Fibroblast of mammary gland (primary cell): ENCODE results near the gene CASKIN1.
"Not testable (repeated sequence)": the region's sequence is repeated elsewhere in the genome, so short reads cannot be mapped to it uniquely, and the experiment has no call there.

ENCODE experiments used
- DNase-seq: peaks from one replicate; pipeline ENCODE4 v3.0.0-alpha.2; 2010; ENCODE audit warnings: low read depth
- H3K4me3 ChIP-seq: 2 replicates; pipeline ENCODE4 v1.5.1; 2011; ENCODE audit warnings: low read depth, mild to moderate bottlenecking, low read length, moderate library complexity; ENCODE audit not compliant: control insufficient read depth
- CTCF ChIP-seq: conservative IDR thresholded peaks from 2 replicates; pipeline ENCODE4 v1.5.1; 2011; ENCODE audit warnings: low read depth, low read length, inconsistent platforms; ENCODE audit not compliant: control insufficient read depth, insufficient read depth

The CASKIN1 gene

GRCh38 chr16:2205104-2205966 is 8.9 kb upstream of the CASKIN1 start, which contains the start of gene MLST8:
TSS of gene MLST8 (plus strand) at chr16:2205454. CDS start at chr16:2206086, 632 bp downstream.
- H3K4me3 ChIP-seq = peak within 1 kb of the TSS; percentile 84
- DNase-seq = peak; percentile 81
- no peak for TF ChIP-seq CTCF

DNA sequence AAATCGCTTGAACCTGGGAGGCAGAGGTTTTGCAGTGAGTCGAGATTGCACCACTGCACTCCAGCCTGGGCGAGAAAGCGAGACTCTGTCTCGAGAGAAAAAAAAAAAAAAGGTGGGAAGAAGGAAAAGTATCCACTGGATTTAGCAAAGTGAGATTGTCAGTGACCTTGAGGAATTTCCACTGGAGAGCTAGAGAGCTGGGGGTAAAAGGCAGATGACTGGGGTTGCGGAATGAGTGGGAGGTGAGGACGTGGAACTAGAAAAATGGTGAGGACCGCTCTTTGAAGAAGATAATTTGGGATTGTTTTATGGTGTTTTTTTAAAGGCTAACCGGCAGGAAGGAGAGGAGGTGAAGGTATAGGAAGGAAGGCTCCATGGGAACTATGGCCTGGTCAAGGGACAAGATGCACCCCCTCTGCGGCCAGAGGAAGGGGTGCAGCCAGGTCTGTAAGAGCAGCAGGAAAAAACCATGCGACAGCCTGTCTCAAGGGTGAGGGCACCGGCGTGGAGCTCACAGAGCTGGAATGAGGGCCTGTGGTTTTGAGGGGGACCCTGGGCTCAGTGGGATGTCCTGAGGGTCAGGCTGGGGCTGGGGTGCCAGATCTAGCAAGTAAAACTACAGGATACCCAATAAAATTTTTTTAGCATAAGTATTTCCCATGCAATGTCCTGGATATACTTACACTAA is 8.2 kb upstream of the CASKIN1 start:
- no peak for TF ChIP-seq CTCF
- DNase-seq = no peak
- H3K4me3 ChIP-seq = peak overlapping the region; percentile 84

DNA sequence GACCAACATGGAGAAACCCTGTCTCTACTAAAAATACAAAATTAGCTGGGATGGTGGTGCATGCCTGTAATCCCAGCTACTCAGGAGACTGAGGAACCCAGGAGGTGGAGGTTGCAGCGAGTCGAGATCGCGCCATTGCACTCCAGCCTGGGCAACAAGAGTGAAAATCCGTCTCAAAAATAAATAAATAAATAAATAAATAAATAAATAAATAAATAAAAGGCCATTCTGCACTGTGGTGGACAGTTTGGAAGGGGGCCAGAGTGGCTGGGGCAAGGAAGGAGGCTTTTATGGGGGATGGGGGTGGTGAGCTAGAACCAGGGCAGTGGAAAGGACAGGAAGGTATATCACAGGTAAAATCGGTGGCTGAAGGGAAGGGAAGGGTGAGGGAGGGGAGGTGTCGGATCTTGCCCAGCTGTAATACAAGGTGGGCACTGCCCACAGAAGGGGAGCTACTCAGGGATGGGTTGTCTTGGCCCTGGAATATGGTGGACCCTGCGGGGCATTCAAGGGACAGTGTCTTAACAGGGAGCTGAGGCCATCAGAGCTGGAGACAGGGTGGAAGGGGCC is 6.8 kb upstream of the CASKIN1 start:
- not testable (repeated sequence) for H3K4me3 ChIP-seq

DNA sequence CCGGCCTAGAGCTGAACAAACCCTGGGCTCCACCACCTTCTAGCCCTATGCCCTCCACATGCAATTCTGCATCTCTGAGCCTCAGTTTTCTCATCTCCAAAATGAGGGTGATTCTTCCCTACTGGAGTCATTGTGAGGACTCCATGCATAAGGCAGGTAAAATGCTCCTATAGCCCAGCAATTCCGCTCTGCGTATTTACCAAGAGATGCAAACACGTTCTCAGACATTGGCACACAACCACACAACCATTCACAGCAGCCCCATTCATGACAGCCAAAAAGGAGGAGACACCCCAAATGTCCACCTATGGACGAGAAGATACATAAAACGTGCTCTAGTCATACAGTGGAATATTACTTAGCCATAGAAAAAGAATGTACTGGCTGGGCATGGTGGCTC is 3.9 kb upstream of the CASKIN1 start:
- no peak for TF ChIP-seq CTCF
- no peak for DNase-seq
- no peak overlapping the region for H3K4me3 ChIP-seq

More for the DNA sequence above, 6.8 kb upstream of the CASKIN1 start:
- DNase-seq = not testable (repeated sequence)

DNA sequence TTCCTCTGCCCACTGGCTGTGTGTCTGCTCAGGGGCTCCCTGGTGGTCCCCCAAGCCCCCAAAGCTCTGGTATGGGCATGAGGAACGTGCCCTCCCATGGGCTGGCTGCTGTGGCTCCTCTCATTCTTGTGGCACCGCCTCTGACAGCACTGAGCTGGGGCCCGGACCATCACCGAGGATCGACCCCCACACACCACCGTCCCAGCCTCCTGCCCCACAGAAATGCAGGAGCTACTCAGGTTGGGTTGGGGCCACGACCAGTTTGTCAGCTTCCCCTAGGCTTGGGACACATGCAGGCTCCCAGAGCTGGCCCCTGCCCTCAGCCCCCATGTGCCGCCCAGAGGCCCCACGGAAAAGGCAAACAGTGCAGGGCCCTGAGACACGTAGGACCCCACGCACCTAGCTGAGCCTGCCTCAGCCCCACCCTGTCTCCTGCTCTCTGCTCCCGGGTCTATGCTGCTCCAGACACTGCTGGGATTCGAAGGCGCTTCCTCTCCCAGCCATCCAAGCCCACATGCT is 3.3 kb upstream of the CASKIN1 start:
- no peak overlapping the region for H3K4me3 ChIP-seq
- no peak for TF ChIP-seq CTCF
- no peak for DNase-seq

DNA sequence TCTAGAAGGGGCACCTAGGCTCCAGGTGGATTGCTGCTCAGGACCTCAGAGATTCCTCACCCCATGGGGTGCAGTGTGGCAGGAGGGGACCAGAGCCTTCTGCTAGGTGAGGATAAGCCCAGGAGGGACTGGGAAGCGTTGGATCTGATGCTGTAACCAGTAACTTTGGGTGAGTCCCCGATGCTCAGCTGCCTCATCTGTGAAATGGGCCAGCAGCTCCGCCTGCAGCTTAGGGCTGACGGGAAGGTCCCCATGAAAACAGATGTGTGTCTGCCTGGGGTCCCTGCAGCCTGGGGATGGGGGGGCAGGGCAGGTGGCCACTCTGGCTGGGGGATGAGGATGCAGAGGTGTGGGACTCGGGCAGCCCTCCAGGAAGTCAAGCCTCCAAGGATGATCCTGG is 2.7 kb upstream of the CASKIN1 start:
- TF ChIP-seq CTCF = no peak
- DNase-seq = no peak
- H3K4me3 ChIP-seq = no peak overlapping the region

GRCh38 chr16:2198283-2198682 is 1.9 kb upstream of the CASKIN1 start:
- DNase-seq = no peak
- no peak for TF ChIP-seq CTCF
- no peak overlapping the region for H3K4me3 ChIP-seq
